Panc1 (cell line): Measurements from ENCODE around the gene VPS37B.

Experiments used
- CTCF ChIP-seq: fragments of 450-650 bp; IDR thresholded peaks from 2 replicates; pipeline ENCODE4 v1.5.1; 2017; ENCODE audit warnings: mild to moderate bottlenecking
- SIN3A ChIP-seq: IDR thresholded peaks from 2 replicates; pipeline ENCODE4 v1.6.1; 2012; ENCODE audit warnings: low read depth, mild to moderate bottlenecking, low read length, moderate library complexity, borderline replicate concordance; ENCODE audit not compliant: insufficient read depth

GRCh38 chr12:122896662-122897061, 738 bp upstream of the VPS37B start:
- TF ChIP-seq CTCF (no peak), SIN3A (no peak)
